PFSK-1 (cell line): ENCODE data around the gene OTUB2. TPM values are rescaled to one million over a fixed set of nuclear protein-coding genes. Genes with fewer than 3 reads are reported as not detected.

Experiments used
- FOXP2 ChIP-seq: optimal IDR thresholded peaks from 2 replicates; pipeline ENCODE3; 2011; ENCODE audit warnings: borderline replicate concordance, control low read depth, inconsistent platforms; ENCODE audit not compliant: insufficient read depth; ENCODE audit errors: extremely low read length, extremely low read depth
- POLR2AphosphoS5 ChIP-seq: IDR thresholded peaks from 2 replicates; pipeline ENCODE4 v1.6.1; 2012; ENCODE audit warnings: low read depth, mild to moderate bottlenecking, control low read depth, low read length, moderate library complexity
- REST ChIP-seq, 2 experiments: IDR thresholded peaks; 2 replicates each; pipeline versions ENCODE4 v1.6.1 to v1.8.0; 2011 to 2012; ENCODE audit warnings: low read depth in 2 of 2, low read length in 2 of 2, control low read depth in 1 of 2, inconsistent platforms in 1 of 2, mild to moderate bottlenecking in 1 of 2, moderate library complexity in 1 of 2; ENCODE audit not compliant: insufficient read depth in 1 of 2
- SIN3A ChIP-seq: IDR thresholded peaks from 2 replicates; pipeline ENCODE4 v1.6.1; 2012; ENCODE audit warnings: mild to moderate bottlenecking, low read length, moderate library complexity, borderline replicate concordance; ENCODE audit not compliant: insufficient read depth
- TAF1 ChIP-seq: IDR thresholded peaks from 2 replicates; pipeline ENCODE4 v1.6.1; 2012; ENCODE audit warnings: low read length, control low read depth, borderline replicate concordance; ENCODE audit not compliant: insufficient read depth
- polyA plus RNA-seq: library from polyadenylated mRNA; unstranded; fragments of >200 nt; gene quantifications from one replicate; pipeline ENCODE4 v1.2.1, GENCODE V29; 2012; ENCODE audit warnings: low read depth, missing spikeins; ENCODE audit not compliant: insufficient read length

The OTUB2 gene
- 0.78 TPM for polyA plus RNA-seq

- no peak for TF ChIP-seq REST (IDR thresholded peaks at IDR 0.05; ENCODE audit: insufficient read depth in 1 of 2, low read depth in 2 of 2, low read length in 2 of 2)
- no peak for TF ChIP-seq SIN3A
- TF ChIP-seq FOXP2 = no peak
- TF ChIP-seq TAF1 = no peak
- no peak for TF ChIP-seq POLR2AphosphoS5
Observed at GRCh38 chr14:94026173-94026888, at the start of gene OTUB2. Gene OTUB2 (plus strand): TSS chr14:94026340. CDS start chr14:94026538, 198 bp downstream.

DNA sequence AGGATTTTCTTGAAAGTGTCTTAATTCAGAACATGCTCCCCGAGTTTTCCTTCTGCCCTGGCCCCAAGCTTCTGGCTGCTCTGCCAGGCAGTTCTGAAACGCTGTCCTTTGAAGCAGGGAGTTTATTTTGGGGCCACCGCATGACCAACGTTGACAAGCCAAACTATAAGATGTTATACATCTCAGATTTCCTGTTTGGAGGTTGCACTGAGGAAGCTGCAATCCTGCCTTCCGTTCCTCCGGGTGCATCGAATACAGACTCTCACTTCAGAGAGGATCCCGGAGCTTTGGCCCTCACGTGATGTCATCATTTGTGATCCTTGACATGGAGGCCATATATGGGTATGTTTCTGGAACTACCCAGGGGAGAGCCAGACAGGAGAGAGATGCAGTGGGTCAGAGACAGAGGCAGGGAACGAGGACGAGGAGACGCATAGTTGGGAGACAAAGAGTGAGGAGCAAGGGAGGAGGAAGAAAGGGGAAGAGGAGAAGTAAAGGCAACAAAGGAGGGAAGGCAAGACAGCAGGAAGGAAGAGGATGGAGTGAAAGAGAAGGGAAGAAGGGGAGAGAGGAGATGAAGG lies 49.6 kb upstream of the OTUB2 start, which contains the start of gene ASB2:
ASB2 (minus strand) TSS at position 94 of the 581 bp plus-strand sequence. CDS start 12,031 bp downstream, outside the sequence.
- TF ChIP-seq SIN3A (no peak), POLR2AphosphoS5 (no peak), FOXP2 (no peak), TAF1 (no peak), REST (IDR thresholded peaks at IDR 0.05; ENCODE audit: insufficient read depth in 1 of 2, low read depth in 2 of 2, low read length in 2 of 2) (no peak)

DNA sequence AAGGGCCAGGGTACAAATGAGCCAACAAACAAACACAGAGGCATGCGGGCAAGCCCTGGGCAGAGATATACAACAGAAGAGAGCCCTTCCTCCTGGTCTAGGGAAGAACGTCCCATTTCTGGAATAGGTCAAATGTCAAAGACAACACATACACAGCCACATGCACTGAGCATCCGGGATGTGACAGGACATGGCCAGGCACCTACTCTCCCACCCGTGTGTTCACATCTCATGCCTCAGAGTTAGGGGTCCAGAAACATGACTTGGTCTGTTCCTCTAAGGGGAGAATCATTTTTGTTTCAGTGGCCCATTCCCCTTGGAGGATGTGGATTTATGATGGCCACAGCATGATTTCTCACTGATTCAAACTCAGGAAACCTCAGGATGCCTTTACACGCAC lies 49.0 kb upstream of the OTUB2 start:
- TF ChIP-seq SIN3A (no peak), TAF1 (no peak), POLR2AphosphoS5 (no peak), FOXP2 (no peak), REST (IDR thresholded peaks at IDR 0.05; ENCODE audit: insufficient read depth in 1 of 2, low read depth in 2 of 2, low read length in 2 of 2) (no peak)

DNA sequence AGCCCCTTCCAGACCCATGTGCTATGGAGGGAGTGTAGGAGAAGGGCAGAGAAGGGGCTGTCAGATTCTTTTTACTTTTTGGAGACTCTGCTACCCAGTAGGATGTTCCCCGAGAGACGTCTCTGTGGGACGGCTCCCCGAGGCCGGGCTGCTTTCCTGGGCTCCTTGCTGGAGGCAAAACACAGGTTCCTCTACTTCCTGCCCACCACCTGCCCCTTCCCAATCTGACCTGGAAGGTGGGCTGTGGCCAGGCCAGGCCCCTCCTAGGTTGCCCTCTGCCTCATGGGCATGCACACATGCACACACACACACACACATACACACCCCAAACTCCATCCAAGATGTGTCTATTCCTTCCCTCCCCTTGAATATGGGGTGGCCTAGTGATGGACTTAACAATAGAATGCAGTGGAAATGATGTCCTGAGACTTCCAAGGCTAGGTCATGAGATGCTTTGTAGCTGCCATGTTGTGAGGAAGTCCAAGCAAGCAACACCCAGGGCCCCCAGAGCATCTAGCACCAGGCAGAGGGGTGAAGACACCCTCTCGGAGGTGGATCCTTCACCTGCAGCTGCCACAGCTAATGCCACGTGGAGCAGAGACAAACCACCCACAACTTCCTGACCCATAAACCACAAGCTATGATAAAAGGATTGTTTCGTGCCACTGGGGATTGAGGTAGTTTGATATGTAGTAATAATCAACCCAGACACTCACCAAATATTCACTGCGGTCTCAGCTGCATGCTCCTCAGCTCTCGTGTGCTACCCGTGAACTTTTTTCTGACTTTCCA lies 48.2 kb upstream of the OTUB2 start:
- TF ChIP-seq REST (IDR thresholded peaks at IDR 0.05; ENCODE audit: insufficient read depth in 1 of 2, low read depth in 2 of 2, low read length in 2 of 2) (no peak), POLR2AphosphoS5 (no peak), SIN3A (no peak), TAF1 (no peak), FOXP2 (no peak)
